ENCODE data around the gene ZNF784. TPM values are rescaled to one million over a fixed set of nuclear protein-coding genes. Genes with fewer than 3 reads are reported as not detected.

ZNF784 gene
- total and polyA plus RNA-seq, 2 of the 13 experiments (the other 11 are each of a cell fraction or from before 2014, with no cell fraction given) = 4.1 to 4.2 TPM

- TF ChIP-seq MXI1 (IDR thresholded peaks at IDR 0.05; ENCODE audit: borderline replicate concordance, low read depth, low read length) = peak; percentile 83; the same call in 2 of the 3 replicates
- TF ChIP-seq ZNF441 (CRISPR knock-in tag; IDR thresholded peaks at IDR 0.05; ENCODE audit: borderline replicate concordance) = peak; percentile 31; the same call in 1 of the 2 replicates
- no peak for TF ChIP-seq EED (CRISPR knock-in tag; IDR thresholded peaks at IDR 0.05)
- TF ChIP-seq ZNF557 (CRISPR knock-in tag; IDR thresholded peaks at IDR 0.05) = no peak
- TF ChIP-seq, protein P1, sequence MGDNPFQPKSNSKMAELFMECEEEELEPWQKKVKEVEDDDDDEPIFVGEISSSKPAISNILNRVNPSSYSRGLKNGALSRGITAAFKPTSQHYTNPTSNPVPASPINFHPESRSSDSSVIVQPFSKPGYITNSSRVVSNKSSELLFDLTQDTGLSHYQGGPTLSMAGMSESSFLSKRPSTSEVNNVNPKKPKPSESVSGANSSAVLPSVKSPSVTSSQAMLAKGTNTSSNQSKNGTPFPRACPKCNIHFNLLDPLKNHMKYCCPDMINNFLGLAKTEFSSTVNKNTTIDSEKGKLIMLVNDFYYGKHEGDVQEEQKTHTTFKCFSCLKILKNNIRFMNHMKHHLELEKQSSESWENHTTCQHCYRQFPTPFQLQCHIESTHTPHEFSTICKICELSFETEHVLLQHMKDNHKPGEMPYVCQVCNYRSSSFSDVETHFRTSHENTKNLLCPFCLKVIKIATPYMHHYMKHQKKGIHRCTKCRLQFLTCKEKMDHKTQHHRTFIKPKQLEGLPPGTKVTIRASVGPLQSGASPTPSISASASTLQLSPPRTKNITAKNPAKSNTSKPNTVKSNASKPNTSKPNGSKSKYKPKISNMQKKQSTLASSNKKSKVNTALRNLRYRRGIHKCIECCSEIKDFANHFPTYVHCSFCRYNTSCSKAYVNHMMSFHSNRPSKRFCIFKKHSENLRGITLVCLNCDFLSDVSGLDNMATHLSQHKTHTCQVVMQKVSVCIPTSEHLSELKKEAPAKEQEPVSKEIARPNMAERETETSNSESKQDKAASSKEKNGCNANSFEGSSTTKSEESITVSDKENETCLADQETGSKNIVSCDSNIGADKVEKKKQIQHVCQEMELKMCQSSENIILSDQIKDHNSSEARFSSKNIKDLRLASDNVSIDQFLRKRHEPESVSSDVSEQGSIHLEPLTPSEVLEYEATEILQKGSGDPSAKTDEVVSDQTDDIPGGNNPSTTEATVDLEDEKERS (CRISPR knock-in tag; IDR thresholded peaks at IDR 0.05) = no peak
- no peak; the same call in 1 of the 2 replicates for TF ChIP-seq CTCF (CRISPR knock-in tag; IDR thresholded peaks at IDR 0.05)
- TF ChIP-seq, protein P2, sequence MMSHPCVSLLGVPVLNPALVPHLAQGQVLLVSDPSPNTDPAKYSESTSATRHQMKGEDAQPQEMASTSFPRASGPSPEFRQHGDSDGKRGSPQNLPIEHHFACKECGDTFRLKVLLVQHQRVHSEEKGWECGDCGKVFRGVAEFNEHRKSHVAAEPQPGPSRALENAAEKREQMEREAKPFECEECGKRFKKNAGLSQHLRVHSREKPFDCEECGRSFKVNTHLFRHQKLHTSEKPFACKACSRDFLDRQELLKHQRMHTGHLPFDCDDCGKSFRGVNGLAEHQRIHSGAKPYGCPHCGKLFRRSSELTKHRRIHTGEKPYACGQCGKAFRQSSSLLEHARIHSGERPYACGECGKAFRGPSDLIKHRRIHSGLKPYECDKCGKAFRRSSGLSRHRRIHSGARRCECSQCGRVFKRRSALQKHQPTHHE (CRISPR knock-in tag; IDR thresholded peaks at IDR 0.05; ENCODE audit: borderline replicate concordance) = no peak
- no peak for TF ChIP-seq ATRX (CRISPR knock-in tag; IDR thresholded peaks at IDR 0.05; ENCODE audit: borderline replicate concordance)
- TF ChIP-seq FLYWCH1 (CRISPR knock-in tag; IDR thresholded peaks at IDR 0.05) = no peak
- TF ChIP-seq PHF21A (CRISPR knock-in tag; IDR thresholded peaks at IDR 0.05) = no peak
- TF ChIP-seq GTF2F1 (IDR thresholded peaks at IDR 0.05; ENCODE audit: low read length) = no peak
- TF ChIP-seq ZFP62 (CRISPR knock-in tag; IDR thresholded peaks at IDR 0.05) = no peak
- TF ChIP-seq ZBTB34 (CRISPR knock-in tag; IDR thresholded peaks at IDR 0.05) = no peak
- TF ChIP-seq ZFP90 (CRISPR knock-in tag; IDR thresholded peaks at IDR 0.05; ENCODE audit: borderline replicate concordance) = peak; percentile 48; the same call in 1 of the 2 replicates
- TF ChIP-seq, protein P3, sequence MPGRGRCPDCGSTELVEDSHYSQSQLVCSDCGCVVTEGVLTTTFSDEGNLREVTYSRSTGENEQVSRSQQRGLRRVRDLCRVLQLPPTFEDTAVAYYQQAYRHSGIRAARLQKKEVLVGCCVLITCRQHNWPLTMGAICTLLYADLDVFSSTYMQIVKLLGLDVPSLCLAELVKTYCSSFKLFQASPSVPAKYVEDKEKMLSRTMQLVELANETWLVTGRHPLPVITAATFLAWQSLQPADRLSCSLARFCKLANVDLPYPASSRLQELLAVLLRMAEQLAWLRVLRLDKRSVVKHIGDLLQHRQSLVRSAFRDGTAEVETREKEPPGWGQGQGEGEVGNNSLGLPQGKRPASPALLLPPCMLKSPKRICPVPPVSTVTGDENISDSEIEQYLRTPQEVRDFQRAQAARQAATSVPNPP (CRISPR knock-in tag; IDR thresholded peaks at IDR 0.05) = no peak; the same call in 1 of the 2 replicates
- TF ChIP-seq ZNF354B (CRISPR knock-in tag; IDR thresholded peaks at IDR 0.05) = no peak
- no peak for TF ChIP-seq ZNF660 (CRISPR knock-in tag; IDR thresholded peaks at IDR 0.05; ENCODE audit: borderline replicate concordance, low read depth)
- no peak for TF ChIP-seq ZNF33A (CRISPR knock-in tag; IDR thresholded peaks at IDR 0.05; ENCODE audit: borderline replicate concordance)
- 0 out of 2 replicates have a peak, but pooled peaks have one; percentile 23 for TF ChIP-seq BRCA1 (CRISPR knock-in tag; IDR thresholded peaks at IDR 0.05)
- 0 out of 2 replicates have a peak, but pooled peaks have one; percentile 17 for TF ChIP-seq ZNF605 (CRISPR knock-in tag; IDR thresholded peaks at IDR 0.05)
- no peak for TF ChIP-seq SRF (IDR thresholded peaks at IDR 0.05; ENCODE audit: low read depth, low read length)
Observed at GRCh38 chr19:55654868-55655647, 30.7 kb upstream of the ZNF784 start, which contains the start of gene U2AF2 (continued).

All from HepG2 (cell line).